Adrenal gland (tissue), 5 donors: ENCODE data around the gene CYB5A.

Source experiments
- POLR2A ChIP-seq, 2 donors: fragments of 450-650 bp; IDR thresholded peaks; one replicate each; pipeline ENCODE4 v1.6.1; 2017; ENCODE audit warnings: antibody characterized with exemption in 2 of 2, mild to moderate bottlenecking in 2 of 2, moderate library complexity in 1 of 2
- TF ChIP-seq, protein P1 (sequence below), 6 experiments: fragments of 450-650 bp in 4 of 6; fragments of 200-600 bp in 2 of 6; sonication (generic) in 1 of 6; IDR thresholded peaks; 1 replicate in 5 of 6; 2 replicates in 1 of 6; pipeline versions ENCODE4 v1.5.1 to v1.8.0; 2016 to 2021; ENCODE audit warnings: antibody characterized with exemption in 6 of 6, mild to moderate bottlenecking in 2 of 6, moderate library complexity in 1 of 6
- donor health status: DM: no; HTN: no; CAD: no.

DNA sequence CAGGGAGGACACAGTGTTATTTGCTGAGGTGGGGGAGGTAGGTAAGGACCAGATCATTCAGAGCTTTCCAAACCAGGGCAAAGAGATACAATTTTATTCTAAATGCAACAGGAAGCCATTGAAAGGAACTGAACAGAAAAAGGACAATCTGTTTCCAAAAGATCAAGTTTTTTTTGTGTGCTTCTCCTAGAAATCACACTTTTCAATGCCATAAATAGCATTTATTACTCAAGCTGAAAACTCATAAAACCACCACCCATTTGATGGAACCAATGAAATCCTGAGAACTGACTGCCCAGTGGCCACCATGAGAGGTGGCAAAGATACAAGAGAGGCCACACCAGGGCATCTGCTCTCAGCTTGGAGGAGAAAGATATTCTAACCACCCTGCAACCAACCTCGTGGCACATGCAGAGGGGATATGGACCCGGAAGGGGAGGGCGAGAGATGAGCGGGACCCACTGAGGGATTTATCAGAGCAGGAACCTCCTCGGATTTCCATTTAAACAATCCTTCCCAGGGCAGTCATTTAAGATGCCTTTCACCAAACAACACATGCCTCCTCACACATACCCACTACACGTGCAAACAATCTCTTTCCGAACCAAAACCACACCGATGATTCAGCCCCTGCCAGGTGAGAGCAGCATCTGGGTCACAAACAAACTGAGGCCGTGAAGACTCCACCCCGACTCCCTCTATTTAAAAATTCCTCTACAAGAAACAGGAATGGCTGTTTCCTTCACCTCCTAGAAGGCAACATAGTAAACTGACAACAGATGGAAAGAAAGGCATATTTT lies 8.8 kb downstream of the CYB5A start:
- TF ChIP-seq, protein P1, sequence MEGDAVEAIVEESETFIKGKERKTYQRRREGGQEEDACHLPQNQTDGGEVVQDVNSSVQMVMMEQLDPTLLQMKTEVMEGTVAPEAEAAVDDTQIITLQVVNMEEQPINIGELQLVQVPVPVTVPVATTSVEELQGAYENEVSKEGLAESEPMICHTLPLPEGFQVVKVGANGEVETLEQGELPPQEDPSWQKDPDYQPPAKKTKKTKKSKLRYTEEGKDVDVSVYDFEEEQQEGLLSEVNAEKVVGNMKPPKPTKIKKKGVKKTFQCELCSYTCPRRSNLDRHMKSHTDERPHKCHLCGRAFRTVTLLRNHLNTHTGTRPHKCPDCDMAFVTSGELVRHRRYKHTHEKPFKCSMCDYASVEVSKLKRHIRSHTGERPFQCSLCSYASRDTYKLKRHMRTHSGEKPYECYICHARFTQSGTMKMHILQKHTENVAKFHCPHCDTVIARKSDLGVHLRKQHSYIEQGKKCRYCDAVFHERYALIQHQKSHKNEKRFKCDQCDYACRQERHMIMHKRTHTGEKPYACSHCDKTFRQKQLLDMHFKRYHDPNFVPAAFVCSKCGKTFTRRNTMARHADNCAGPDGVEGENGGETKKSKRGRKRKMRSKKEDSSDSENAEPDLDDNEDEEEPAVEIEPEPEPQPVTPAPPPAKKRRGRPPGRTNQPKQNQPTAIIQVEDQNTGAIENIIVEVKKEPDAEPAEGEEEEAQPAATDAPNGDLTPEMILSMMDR (IDR thresholded peaks at IDR 0.05) = no peak
- no peak for TF ChIP-seq POLR2A (IDR thresholded peaks at IDR 0.05)
